Left renal pelvis (tissue), 4 donors: Measurements from ENCODE around the gene CYP17A1. TPM values are rescaled to one million over a fixed set of nuclear protein-coding genes. Genes with fewer than 3 reads are reported as not detected.

Experiments
- polyA plus RNA-seq, 4 donors: library from polyadenylated mRNA; unstranded; fragments of 120-200 nt; gene quantifications; one replicate each; pipeline ENCODE4 v1.2.1, GENCODE V29; 2013; ENCODE audit not compliant: insufficient read length in 4 of 4

Gene CYP17A1
- polyA plus RNA-seq, 4 donors: 0.39 to 2.1 (median 0.63) TPM; not detected in 1

Other genes with a start within 250 kb of the CYP17A1 start
- gene TRIM8, start 192.9 kb downstream of the CYP17A1 start, polyA plus RNA-seq: 100 to 1,000 TPM in 3 of 4 donors, 10 to 100 TPM in 1; 76.9 to 146 (median 129) TPM
- gene ARL3, start 123.0 kb downstream of the CYP17A1 start, polyA plus RNA-seq: 10 to 100 TPM; 19.0 to 31.4 (median 28.5) TPM
- 10 to 100 TPM in 3 of 4 donors, 1 to 10 TPM in 1; 8.3 to 63.1 (median 50.1) TPM for gene SFXN2, start 122.8 kb downstream of the CYP17A1 start, polyA plus RNA-seq
- gene WBP1L, start 93.5 kb downstream of the CYP17A1 start, polyA plus RNA-seq: 10 to 100 TPM; 46.6 to 57.6 (median 47.6) TPM
- gene BORCS7, start 16.8 kb upstream of the CYP17A1 start, polyA plus RNA-seq: 10 to 100 TPM; 50.9 to 60.2 (median 56.7) TPM
- 10 to 100 TPM; 18.8 to 27.2 (median 22.0) TPM for gene AS3MT, start 32.1 kb upstream of the CYP17A1 start, polyA plus RNA-seq
- 1 to 10 TPM; 5.4 to 9.9 (median 9.6) TPM for gene CNNM2, start 80.9 kb upstream of the CYP17A1 start, polyA plus RNA-seq